Ishikawa (cell line): ENCODE measurements around the gene CACHD1.

Experiments used
- CEBPB ChIP-seq: IDR thresholded peaks from 2 replicates; pipeline ENCODE4 v1.6.1; 2012
- CREB1 ChIP-seq: IDR thresholded peaks from 2 replicates; pipeline ENCODE4 v1.6.1; 2012; ENCODE audit warnings: low read depth
- EGR1 ChIP-seq: IDR thresholded peaks from 2 replicates; pipeline ENCODE4 v1.6.1; 2012
- EP300 ChIP-seq: IDR thresholded peaks from 2 replicates; pipeline ENCODE4 v1.6.1; 2012; ENCODE audit warnings: borderline replicate concordance
- FOXM1 ChIP-seq: IDR thresholded peaks from 2 replicates; pipeline ENCODE4 v1.6.1; 2012; ENCODE audit warnings: low read depth, borderline replicate concordance
- MAX ChIP-seq: IDR thresholded peaks from 2 replicates; pipeline ENCODE4 v1.6.1; 2012
- NFIC ChIP-seq: IDR thresholded peaks from 2 replicates; pipeline ENCODE4 v1.6.1; 2012
- RAD21 ChIP-seq: IDR thresholded peaks from 2 replicates; pipeline ENCODE4 v1.6.1; 2012; ENCODE audit warnings: low read depth
- REST ChIP-seq: IDR thresholded peaks from 2 replicates; pipeline ENCODE4 v1.6.1; 2012; ENCODE audit warnings: low read depth, mild to moderate bottlenecking
- TAF1 ChIP-seq: IDR thresholded peaks from 2 replicates; pipeline ENCODE4 v1.6.1; 2012; ENCODE audit warnings: low read depth, mild to moderate bottlenecking
- TCF12 ChIP-seq: IDR thresholded peaks from 2 replicates; pipeline ENCODE4 v1.6.1; 2012; ENCODE audit warnings: low read depth
- TEAD4 ChIP-seq: IDR thresholded peaks from 2 replicates; pipeline ENCODE4 v1.6.1; 2012
- USF1 ChIP-seq: IDR thresholded peaks from 2 replicates; pipeline ENCODE4 v1.6.1; 2012
- YY1 ChIP-seq: IDR thresholded peaks from 2 replicates; pipeline ENCODE4 v1.6.1; 2012; ENCODE audit warnings: low read depth

DNA sequence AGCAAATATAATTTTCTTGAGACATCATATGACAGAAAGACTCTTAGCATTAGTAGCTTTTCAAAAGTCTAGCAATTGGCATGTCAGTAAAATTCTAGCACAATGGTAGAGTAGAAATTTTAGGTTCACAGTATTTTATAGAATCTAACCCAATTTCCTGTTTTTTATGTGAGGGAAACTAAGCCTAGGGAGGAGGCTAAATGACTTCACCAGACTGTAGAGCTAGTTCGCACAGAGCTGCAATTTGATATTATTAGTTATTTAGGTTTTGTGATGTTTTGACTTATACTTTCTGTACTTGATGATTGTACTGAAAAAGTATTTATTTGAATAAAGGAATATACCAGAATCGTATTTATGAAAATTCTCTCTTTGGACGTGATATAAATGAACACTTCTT, 68.5 kb downstream of the CACHD1 start:
- TF ChIP-seq EGR1 (no peak), YY1 (no peak), EP300 (no peak), TAF1 (no peak), RAD21 (no peak), CREB1 (no peak), REST (no peak), FOXM1 (no peak), CEBPB (no peak), TCF12 (no peak), TEAD4 (no peak), MAX (no peak), USF1 (no peak), NFIC (no peak)
